Transverse colon (tissue), 4 donors: ENCODE measurements around the gene PLA2G4F. TPM values are rescaled to one million over a fixed set of nuclear protein-coding genes. Genes with fewer than 3 reads are reported as not detected.

Experiments
- DNase-seq: peaks from one replicate; pipeline ENCODE4 v3.0.0-alpha.2; 2019
- H3K27ac ChIP-seq, 4 donors: fragments of 200-600 bp; sonication (generic); 2 replicates each; pipeline ENCODE4 v1.5.1; 2016 to 2018; ENCODE audit warnings: inconsistent platforms in 4 of 4
- H3K27me3 ChIP-seq: fragments of 200-600 bp; sonication (generic); 2 replicates; pipeline ENCODE4 v1.5.1; 2017; ENCODE audit warnings: inconsistent platforms
- H3K36me3 ChIP-seq, 4 donors: fragments of 200-600 bp; sonication (generic); 2 replicates each; pipeline ENCODE4 v1.5.1; 2017 to 2019; ENCODE audit warnings: inconsistent platforms in 4 of 4
- H3K4me1 ChIP-seq, 4 donors: fragments of 200-600 bp; sonication (generic); 2 replicates each; pipeline ENCODE4 v1.5.1; 2017 to 2020; ENCODE audit warnings: inconsistent platforms in 4 of 4
- H3K4me3 ChIP-seq, 4 donors: fragments of 200-600 bp; sonication (generic); 1 replicate in 1 of 4; 2 replicates in 3 of 4; pipeline versions ENCODE4 v1.5.1 to v1.6.1; 2017 to 2019; ENCODE audit warnings: inconsistent platforms in 4 of 4
- H3K9me3 ChIP-seq, 2 donors: fragments of 200-600 bp; sonication (generic); 2 replicates each; pipeline ENCODE4 v1.5.1; 2017 to 2019; ENCODE audit warnings: inconsistent platforms in 2 of 2
- CTCF ChIP-seq, 5 experiments: fragments of 200-600 bp in 3 of 5; fragments of 450-650 bp in 2 of 5; sonication (generic) in 3 of 5; IDR thresholded peaks; 1 replicate in 2 of 5; 2 replicates in 3 of 5; pipeline ENCODE4 v1.5.1; 2016 to 2017; ENCODE audit warnings: antibody characterized with exemption in 5 of 5, inconsistent platforms in 3 of 5, mild to moderate bottlenecking in 2 of 5, moderate library complexity in 1 of 5
- EP300 ChIP-seq: sonication (generic); formaldehyde crosslinking; IDR thresholded peaks from one replicate; pipeline ENCODE4 v1.6.1; 2017; ENCODE audit warnings: antibody characterized with exemption, low read depth
- POLR2A ChIP-seq: fragments of 450-650 bp; IDR thresholded peaks from one replicate; pipeline ENCODE4 v1.6.1; 2016; ENCODE audit warnings: antibody characterized with exemption, mild to moderate bottlenecking, moderate library complexity
- POLR2AphosphoS5 ChIP-seq, 3 donors: sonication (generic); formaldehyde crosslinking; IDR thresholded peaks; one replicate each; pipeline ENCODE4 v1.6.1; 2016; ENCODE audit warnings: antibody characterized with exemption in 3 of 3
- WGBS, 2 donors: methylation state at CpG; one replicate each; pipeline ENCODE4 v1.1.5; 2018; ENCODE audit warnings: low coverage in 1 of 2; 5-methylcytosine and 5-hydroxymethylcytosine counted together
- in situ Hi-C, 4 donors: fragments of 200-750 bp; cut with MboI; loops; one replicate each; pipeline versions ENCODE4 v1.15.0 to v1.15.1; 2017; ENCODE audit warnings: low sequenced_read_pairs in 3 of 4, low pct_ligation_motif_present in 1 of 4, low pct_unique_long_range_greater_than_20kb in 1 of 4
- intact Hi-C: fragments of 100-400 bp; cut with DNase I; formaldehyde crosslinking; loops from one replicate; pipeline ENCODE4 v1.15.1; 2023; ENCODE audit warnings: low total_unique reads
- total RNA-seq, 4 donors: library from RNA; depleted of rRNA; stranded (reverse); fragments of >200 nt; gene quantifications; one replicate each; pipeline ENCODE4 v1.1.0, GENCODE V29; 2016

The PLA2G4F gene
- total RNA-seq, 4 donors from 2014 or later, result 25.1 to 135 (median 78.0) TPM

GRCh38 chr15:42133886-42134502, 22.4 kb downstream of the PLA2G4F start:
- 63 to 79% methylated on average over 6 to 11 of the region's 11 CpGs for WGBS, 2 donors
- DNase-seq, result peak; percentile 79
- peaks cover 0 to 4% (median 0%) of the 10 kb centered on the region in 4 donors for H3K4me1 ChIP-seq
- no peaks in the 10 kb centered on the region for H3K36me3 ChIP-seq
- intact Hi-C loops (no loop called here), in situ Hi-C loops (loop anchor here in 2 of 4 donors (10.0 kb wide), 2 partner anchors 69 to 139 kb away; no protein-coding TSS in a partner anchor)
- no peaks in the 10 kb centered on the region for H3K27me3 ChIP-seq
- no peak overlapping the region for H3K27ac ChIP-seq
- no peak overlapping the region for H3K4me3 ChIP-seq
- peaks cover 2 to 10% of the 10 kb centered on the region in 2 donors for H3K9me3 ChIP-seq
- TF ChIP-seq EP300 (no peak), CTCF (IDR thresholded peaks at IDR 0.05) (peak; percentile 48 to 70 (median 64)), POLR2AphosphoS5 (IDR thresholded peaks at IDR 0.05) (no peak), POLR2A (no peak)

- no peaks in the 10 kb centered on the region for H3K4me1 ChIP-seq
- intact Hi-C loops, result no loop called here
- TF ChIP-seq POLR2AphosphoS5 (IDR thresholded peaks at IDR 0.05) (no peak), POLR2A (no peak), EP300 (no peak), CTCF (IDR thresholded peaks at IDR 0.05) (no peak)
- WGBS, 2 donors, result 84 to 89% methylated on average over 2 to 4 of the region's 4 CpGs
- H3K36me3 ChIP-seq, result no peaks in the 10 kb centered on the region
- no peaks in the 10 kb centered on the region for H3K27me3 ChIP-seq
- no peak overlapping the region for H3K27ac ChIP-seq
- in situ Hi-C loops, result loop anchor here in 2 of 4 donors (10.0 kb wide), 2 partner anchors 69 to 139 kb away; no protein-coding TSS in a partner anchor
- no peak for DNase-seq
- peaks cover 2 to 10% of the 10 kb centered on the region in 2 donors for H3K9me3 ChIP-seq
- H3K4me3 ChIP-seq, result no peak overlapping the region
Observed at GRCh38 chr15:42133356-42133755, 23.1 kb downstream of the PLA2G4F start.

- Histone ChIP-seq H3K27ac (no peak overlapping the region), H3K4me1 (no peaks in the 10 kb centered on the region), H3K9me3 (no peaks in the 10 kb centered on the region), H3K4me3 (no peak overlapping the region), H3K36me3 (no peaks in the 10 kb centered on the region), H3K27me3 (no peaks in the 10 kb centered on the region)
- intact Hi-C loops (no loop called here), in situ Hi-C loops (loop anchor here in 2 of 4 donors (10.0 kb wide), 2 partner anchors 67 to 137 kb away; no protein-coding TSS in a partner anchor)
- TF ChIP-seq EP300 (no peak), POLR2AphosphoS5 (IDR thresholded peaks at IDR 0.05) (no peak), POLR2A (no peak), CTCF (IDR thresholded peaks at IDR 0.05) (no peak)
- 78 to 90% methylated on average over 2 to 7 of the region's 9 CpGs for WGBS, 2 donors
- DNase-seq, result no peak
Observed at GRCh38 chr15:42131826-42132806, 24.3 kb downstream of the PLA2G4F start.

- intact Hi-C loops, result no loop called here
- Histone ChIP-seq H3K27me3 (no peaks in the 10 kb centered on the region), H3K4me3 (no peak overlapping the region), H3K4me1 (no peaks in the 10 kb centered on the region), H3K27ac (no peak overlapping the region), H3K36me3 (no peaks in the 10 kb centered on the region), H3K9me3 (no peaks in the 10 kb centered on the region)
- in situ Hi-C loops, result loop anchor here in 2 of 4 donors (10.0 kb wide), 2 partner anchors 66 to 136 kb away; no protein-coding TSS in a partner anchor
- TF ChIP-seq EP300, result no peak
- TF ChIP-seq POLR2AphosphoS5 (IDR thresholded peaks at IDR 0.05), result no peak
- TF ChIP-seq CTCF (IDR thresholded peaks at IDR 0.05), result no peak
- TF ChIP-seq POLR2A, result no peak
- no peak for DNase-seq
- WGBS, 2 donors, result 100% methylated on average over 1 of the region's 1 CpG; no CpG with 5 or more reads in 1 of the 2 donors
Observed at GRCh38 chr15:42131006-42131405, 25.4 kb downstream of the PLA2G4F start.
